Endothelial cell of umbilical vein (primary cell): ENCODE results near the gene LGI1. TPM values are rescaled to one million over a fixed set of nuclear protein-coding genes. Genes with fewer than 3 reads are reported as not detected.

Experiments
- BruUV-seq: library from RNA; stranded (reverse); fragments of 400-500 nt; replicated peaks from 2 replicates; lab custom pipeline; 2021; lab: Mats Ljungman, UMichigan
- CTCF ChIA-PET: fragments of 300-600, 350-600 bp; sonication (Branson Sonifier 250); formaldehyde crosslinking; loops from one replicate; lab custom pipeline; 2021; ENCODE audit warnings: antibody characterized with exemption, inconsistent platforms; lab: Charles Lee
- POLR2A ChIA-PET: fragments of 300-600, 350-600 bp; sonication (Branson Sonifier 250); formaldehyde crosslinking; loops from one replicate; lab custom pipeline; 2021; ENCODE audit warnings: antibody characterized with exemption, inconsistent platforms; lab: Charles Lee
- DNase-seq: peaks from one replicate; pipeline ENCODE4 v3.0.0-alpha.2; 2011; ENCODE audit warnings: low read depth, low spot score
- FAIRE-seq: peaks from 2 replicates; lab custom pipeline; 2011; peaks lifted over from hg19 to GRCh38; lab: Jason Lieb, UNC
- H2AFZ ChIP-seq: 2 replicates; pipeline ENCODE4 v1.6.0; 2012; ENCODE audit warnings: low read depth, low read length, control low read depth, inconsistent platforms
- H3K27ac ChIP-seq: 2 replicates; pipeline ENCODE4 v1.5.1; 2011; ENCODE audit warnings: low read depth, mild to moderate bottlenecking, control low read depth, low read length, moderate library complexity; ENCODE audit not compliant: insufficient read depth
- H3K27me3 ChIP-seq, 2 experiments: 2 replicates each; pipeline versions ENCODE4 v1.6.0 to v1.6.1; 2011; ENCODE audit warnings: low read length in 2 of 2, mixed read lengths in 1 of 2; ENCODE audit not compliant: control insufficient read depth in 2 of 2, insufficient read depth in 2 of 2
- H3K36me3 ChIP-seq, 2 experiments: 2 replicates in 1 of 2; 3 replicates in 1 of 2; pipeline ENCODE4 v1.5.1; 2011; ENCODE audit warnings: low read length in 2 of 2, mild to moderate bottlenecking in 1 of 2, moderate library complexity in 1 of 2; ENCODE audit not compliant: control insufficient read depth in 2 of 2, insufficient read depth in 2 of 2; ENCODE audit errors: extremely low read depth in 1 of 2
- H3K4me1 ChIP-seq: 3 replicates; pipeline ENCODE4 v1.5.1; 2011; ENCODE audit warnings: mild to moderate bottlenecking, low read length; ENCODE audit not compliant: control insufficient read depth, insufficient read depth; ENCODE audit errors: extremely low read depth
- H3K4me2 ChIP-seq: 2 replicates; pipeline ENCODE4 v1.6.1; 2011; ENCODE audit warnings: low read length, control low read depth, mixed read lengths; ENCODE audit not compliant: insufficient read depth
- H3K4me3 ChIP-seq, 3 experiments: fragments of 200-600 bp in 1 of 3; sonication (generic), shearing (Covaris generic) in 1 of 3; replicated peaks in 1 of 3; 2 replicates each; pipeline ENCODE4 v1.5.1; 2011 to 2016; ENCODE audit warnings: control low read depth in 3 of 3, low read length in 3 of 3, mild to moderate bottlenecking in 2 of 3, inconsistent platforms in 1 of 3, low read depth in 1 of 3, moderate library complexity in 1 of 3; ENCODE audit not compliant: insufficient read depth in 1 of 3
- H3K79me2 ChIP-seq: 2 replicates; pipeline ENCODE4 v1.6.0; 2012; ENCODE audit warnings: low read length, inconsistent platforms; ENCODE audit not compliant: control insufficient read depth, insufficient read depth
- H3K9ac ChIP-seq: replicated peaks from 2 replicates; pipeline ENCODE3; 2011; ENCODE audit warnings: low read length, control low read depth; ENCODE audit not compliant: insufficient read depth; ENCODE audit errors: extremely low read depth
- H3K9me1 ChIP-seq: replicated peaks from 3 replicates; pipeline ENCODE4 v1.6.0; 2011; ENCODE audit warnings: mild to moderate bottlenecking, low read length; ENCODE audit not compliant: control insufficient read depth, insufficient read depth; ENCODE audit errors: extremely low read depth
- H3K9me3 ChIP-seq: replicated peaks from 2 replicates; pipeline ENCODE4 v1.5.1; 2012; ENCODE audit warnings: low read length, inconsistent platforms; ENCODE audit not compliant: control insufficient read depth, insufficient read depth
- H4K20me1 ChIP-seq: replicated peaks from 2 replicates; pipeline ENCODE3; 2011; ENCODE audit warnings: mild to moderate bottlenecking, low read length; ENCODE audit not compliant: control insufficient read depth, insufficient read depth; ENCODE audit errors: extremely low read depth
- CTCF ChIP-seq, 2 donors: IDR thresholded peaks; 1 replicate in 1 of 2; 2 replicates in 1 of 2; pipeline ENCODE4 v1.5.1; 2011; ENCODE audit warnings: low read length in 2 of 2, mild to moderate bottlenecking in 2 of 2, moderate library complexity in 2 of 2, control low read depth in 1 of 2, inconsistent platforms in 1 of 2, low read depth in 1 of 2; ENCODE audit not compliant: insufficient read depth in 1 of 2; ENCODE audit errors: extremely low read depth in 1 of 2
- EZH2 ChIP-seq: IDR thresholded peaks from 2 replicates; pipeline ENCODE4 v1.6.1; 2012; ENCODE audit warnings: borderline replicate concordance, low read depth, mild to moderate bottlenecking, moderate library complexity, low read length, inconsistent platforms; ENCODE audit not compliant: severe bottlenecking
- FOS ChIP-seq: IDR thresholded peaks from 2 replicates; pipeline ENCODE4 v1.6.1; 2011; ENCODE audit warnings: mild to moderate bottlenecking, low read length, moderate library complexity, borderline replicate concordance; ENCODE audit not compliant: insufficient read depth
- GATA2 ChIP-seq: IDR thresholded peaks from 2 replicates; pipeline ENCODE4 v1.7.0; 2011; ENCODE audit warnings: low read depth, mild to moderate bottlenecking, moderate library complexity, mixed read lengths, low read length; ENCODE audit not compliant: insufficient read length, insufficient read depth
- JUN ChIP-seq: IDR thresholded peaks from 2 replicates; pipeline ENCODE4 v1.6.1; 2011; ENCODE audit warnings: borderline replicate concordance, low read depth; ENCODE audit not compliant: insufficient read length, insufficient read depth
- MAX ChIP-seq: IDR thresholded peaks from 2 replicates; pipeline ENCODE4 v1.6.1; 2011; ENCODE audit not compliant: insufficient read depth, insufficient read length
- MYC ChIP-seq: IDR thresholded peaks from one replicate; pipeline ENCODE4 v1.6.1; 2011; ENCODE audit warnings: mild to moderate bottlenecking, low read depth, low read length
- POLR2A ChIP-seq: IDR thresholded peaks from 2 replicates; pipeline ENCODE4 v1.6.1; 2012; ENCODE audit warnings: low read depth, mild to moderate bottlenecking, control low read depth, low read length
- POLR2AphosphoS5 ChIP-seq: IDR thresholded peaks from 2 replicates; pipeline ENCODE4 v1.6.1; 2012; ENCODE audit warnings: low read depth, mild to moderate bottlenecking, control low read depth, low read length, moderate library complexity; ENCODE audit not compliant: insufficient read depth
- dilution Hi-C: fragments of 300-500 bp; cut with MboI; formaldehyde crosslinking; loops from one replicate; pipeline ENCODE4 v1.15.0; 2019; ENCODE audit warnings: low sequenced_read_pairs; ENCODE audit not compliant: extremely low pct_ligation_motif_present
- intact Hi-C: fragments of 100-400 bp; cut with micrococcal nuclease; formaldehyde crosslinking; loops from one replicate; pipeline ENCODE4 v1.10.0; 2022
- polyA plus RNA-seq, 4 experiments: library from polyadenylated mRNA; depleted of rRNA in 3 of 4; stranded (reverse) in 3 of 4; unstranded in 1 of 4; fragments of >200 nt; gene quantifications; 2 replicates each; pipeline versions ENCODE4 v1.2.1 to v1.2.3, GENCODE V29; 2011 to 2012; ENCODE audit warnings: missing spikeins in 1 of 4
- total RNA-seq: library from RNA; stranded (reverse); gene quantifications from 2 replicates; pipeline ENCODE4 v1.2.3, GENCODE V29; 2021

Gene LGI1
- total and polyA plus RNA-seq, 2 donors (not counting 3 experiments of a cell fraction or from before 2014, with no cell fraction given), result not detected

GRCh38 chr10:93746844-93747284 is 10.9 kb upstream of the LGI1 start:
- Histone ChIP-seq H3K27ac (no peak overlapping the region), H4K20me1 (no peaks in the 10 kb centered on the region), H3K9me3 (no peaks in the 10 kb centered on the region), H3K27me3 (peaks cover 2 to 4% of the 10 kb centered on the region in 2 experiments), H3K9ac (no peak overlapping the region), H3K4me2 (no peak overlapping the region), H3K36me3 (no peaks in the 10 kb centered on the region), H2AFZ (no peak overlapping the region), H3K79me2 (no peaks in the 10 kb centered on the region), H3K9me1 (no peaks in the 10 kb centered on the region), H3K4me1 (no peaks in the 10 kb centered on the region), H3K4me3 (no peak overlapping the region)
- DNase-seq (peak; percentile 2), FAIRE-seq (no peak)
- TF ChIP-seq MYC (no peak), JUN (no peak)
- BruUV-seq, result no TSS peak
- POLR2A ChIA-PET, result no interaction called here
- CTCF ChIA-PET, result interaction anchor here (0.8 kb wide), 1 partner anchor 44 kb away, joined by 4 read pairs; no protein-coding TSS in a partner anchor
- intact Hi-C loops (no loop called here), dilution Hi-C loops (no loop called here)

GRCh38 chr10:93749218-93749799 is 8.4 kb upstream of the LGI1 start:
- Histone ChIP-seq H3K9me1 (no peaks in the 10 kb centered on the region), H3K79me2 (no peaks in the 10 kb centered on the region), H3K27me3 (peaks cover 0 to 2% of the 10 kb centered on the region in 2 experiments), H3K36me3 (no peaks in the 10 kb centered on the region), H3K4me1 (no peaks in the 10 kb centered on the region), H3K4me2 (no peak overlapping the region), H3K9ac (no peak overlapping the region), H2AFZ (no peak overlapping the region), H3K27ac (no peak overlapping the region), H3K4me3 (no peak overlapping the region), H3K9me3 (no peaks in the 10 kb centered on the region), H4K20me1 (no peaks in the 10 kb centered on the region)
- dilution Hi-C loops (no loop called here), intact Hi-C loops (no loop called here)
- CTCF ChIA-PET, result no interaction called here
- BruUV-seq, result no TSS peak
- FAIRE-seq (no peak), DNase-seq (no peak)
- POLR2A ChIA-PET, result no interaction called here
- TF ChIP-seq POLR2AphosphoS5 (no peak), JUN (no peak), EZH2 (no peak), FOS (no peak), CTCF (IDR thresholded peaks at IDR 0.05; ENCODE audit: extremely low read depth in 1 of 2, insufficient read depth in 1 of 2, low read depth in 1 of 2, low read length in 2 of 2) (no peak), MAX (no peak), MYC (no peak), GATA2 (no peak), POLR2A (no peak)
